K562 (cell line): ENCODE data around the gene INTS13. TPM values are rescaled to one million over a fixed set of nuclear protein-coding genes. Genes with fewer than 3 reads are reported as not detected.

Experiments
- ATAC-seq: fragments of 200-7000 bp; cut with Tn5 transposase; 3 replicates; pipeline ENCODE4 v1.9.1; 2020; ENCODE audit warnings: moderate library complexity
- BruUV-seq: library from RNA; stranded (reverse); fragments of 400-500 nt; replicated peaks from 2 replicates; lab custom pipeline; 2021; lab: Mats Ljungman, UMichigan
- CTCF ChIA-PET: fragments of 300-600 bp; formaldehyde crosslinking; extraction: SDS; loops from one replicate; lab custom pipeline; 2021; ENCODE audit warnings: low intra/inter-chr PET ratio; lab: Yijun Ruan, JAX
- POLR2A ChIA-PET: fragments of 300-600, 350-650 bp; sonication (Branson Sonifier 250); formaldehyde crosslinking; extraction: SDS; loops from one replicate; lab custom pipeline; 2021; ENCODE audit warnings: antibody characterized with exemption, inconsistent platforms; lab: Yijun Ruan, JAX
- DNase-seq, 4 experiments: peaks; one replicate each; pipeline versions ENCODE4 v3.0.0 to v3.0.0-alpha.2; 2011 to 2018; ENCODE audit warnings: low spot score in 3 of 4, mixed read lengths in 3 of 4; ENCODE audit errors: extremely low read depth in 1 of 4
- FAIRE-seq: peaks from 2 replicates; lab custom pipeline; 2011; peaks lifted over from hg19 to GRCh38; lab: Jason Lieb, UNC
- H2AFZ ChIP-seq: 2 replicates; pipeline ENCODE4 v1.6.0; 2011; ENCODE audit warnings: low read depth, low read length, control low read depth, inconsistent platforms
- H3K27ac ChIP-seq: fragments of 200-600 bp; 3 replicates; pipeline ENCODE4 v1.8.0; 2011; ENCODE audit warnings: low read depth, mild to moderate bottlenecking, control low read depth, inconsistent platforms, low read length, moderate library complexity, mixed read lengths; ENCODE audit errors: extremely low read depth
- H3K27me3 ChIP-seq, 2 experiments: fragments of 300-600 bp in 1 of 2; 2 replicates in 1 of 2; 3 replicates in 1 of 2; pipeline versions ENCODE4 v1.6.0 to v1.8.0; 2011; ENCODE audit warnings: inconsistent platforms in 2 of 2, low read length in 2 of 2, mild to moderate bottlenecking in 1 of 2, mixed read lengths in 1 of 2, moderate library complexity in 1 of 2; ENCODE audit not compliant: control insufficient read depth in 2 of 2, insufficient read depth in 2 of 2
- H3K36me3 ChIP-seq: fragments of 300-600 bp; 3 replicates; pipeline ENCODE4 v1.8.0; 2011; ENCODE audit warnings: mild to moderate bottlenecking, low read length, inconsistent platforms; ENCODE audit not compliant: control insufficient read depth, insufficient read depth
- H3K4me1 ChIP-seq, 2 experiments: fragments of 200-600 bp in 1 of 2; replicated peaks in 1 of 2; 2 replicates in 1 of 2; 3 replicates in 1 of 2; pipeline versions ENCODE4 v1.5.1 to v1.8.0; 2011; ENCODE audit warnings: inconsistent platforms in 2 of 2, low read length in 2 of 2, mild to moderate bottlenecking in 1 of 2, mixed read lengths in 1 of 2, moderate library complexity in 1 of 2; ENCODE audit not compliant: control insufficient read depth in 2 of 2, insufficient read depth in 2 of 2
- H3K4me2 ChIP-seq: 2 replicates; pipeline ENCODE4 v1.6.1; 2011; ENCODE audit warnings: low read length, control low read depth, inconsistent platforms, mixed read lengths; ENCODE audit not compliant: insufficient read depth
- H3K4me3 ChIP-seq: fragments of 200-600 bp; sonication (generic), shearing (Covaris generic); 2 replicates; pipeline ENCODE4 v1.5.1; 2016; ENCODE audit warnings: control low read depth, inconsistent platforms
- H3K79me2 ChIP-seq: fragments of 200-600 bp; 3 replicates; pipeline ENCODE4 v1.8.0; 2011; ENCODE audit warnings: low read length, inconsistent platforms; ENCODE audit not compliant: control insufficient read depth, insufficient read depth
- H3K9ac ChIP-seq, 2 experiments: 2 replicates each; pipeline versions ENCODE4 v1.6.0 to v1.6.1; 2011; ENCODE audit warnings: low read depth in 2 of 2, low read length in 2 of 2, control low read depth in 1 of 2, inconsistent platforms in 1 of 2, mild to moderate bottlenecking in 1 of 2, mixed read lengths in 1 of 2; ENCODE audit not compliant: insufficient read depth in 1 of 2
- H3K9me1 ChIP-seq: one replicate; pipeline ENCODE4 v1.6.0; 2011; ENCODE audit warnings: inconsistent platforms, mild to moderate bottlenecking, low read length, moderate library complexity; ENCODE audit not compliant: control insufficient read depth, insufficient read depth
- H3K9me3 ChIP-seq: replicated peaks from 2 replicates; pipeline ENCODE4 v1.5.1; 2011; ENCODE audit warnings: low read depth, low read length, inconsistent platforms; ENCODE audit not compliant: control insufficient read depth, insufficient read depth
- H4K20me1 ChIP-seq: replicated peaks from 2 replicates; pipeline ENCODE4 v1.6.1; 2011; ENCODE audit warnings: low read length, inconsistent platforms, mixed read lengths; ENCODE audit not compliant: control insufficient read depth, insufficient read depth
- ARHGAP35 ChIP-seq: fragments of 450-650 bp; IDR thresholded peaks from 2 replicates; pipeline ENCODE4 v1.6.1; 2018; ENCODE audit not compliant: partially characterized antibody
- C11orf30 ChIP-seq: fragments of 450-650 bp; IDR thresholded peaks from 2 replicates; pipeline ENCODE4 v1.6.1; 2016; ENCODE audit warnings: low read depth, mild to moderate bottlenecking
- CBX3 ChIP-seq, 2 experiments: IDR thresholded peaks; 1 replicate in 1 of 2; 2 replicates in 1 of 2; pipeline ENCODE4 v1.6.1; 2012; ENCODE audit warnings: inconsistent platforms in 2 of 2, low read length in 2 of 2, borderline replicate concordance in 1 of 2, control low read depth in 1 of 2
- CC2D1A ChIP-seq: fragments of 450-650 bp; IDR thresholded peaks from 2 replicates; pipeline ENCODE4 v1.6.1; 2017; ENCODE audit warnings: mild to moderate bottlenecking
- HDAC6 ChIP-seq: IDR thresholded peaks from 2 replicates; pipeline ENCODE4 v1.6.1; 2012; ENCODE audit warnings: low read depth, mild to moderate bottlenecking, control low read depth, inconsistent platforms, low read length, moderate library complexity
- MAFF ChIP-seq: IDR thresholded peaks from 2 replicates; pipeline ENCODE4 v1.6.1; 2012; ENCODE audit warnings: low read length, improper control_type of control experiment
- MAFG ChIP-seq: fragments of 450-650 bp; conservative IDR thresholded peaks from 2 replicates; pipeline ENCODE4 v1.6.1; 2016; ENCODE audit warnings: missing genetic modification characterization, missing compliant biosample characterization
- NFIC ChIP-seq: fragments of 450-650 bp; IDR thresholded peaks from 2 replicates; pipeline ENCODE4 v1.6.1; 2017; ENCODE audit warnings: mild to moderate bottlenecking, inconsistent platforms
- NKRF ChIP-seq: fragments of 450-650 bp; IDR thresholded peaks from 2 replicates; pipeline ENCODE4 v1.6.1; 2016; ENCODE audit warnings: borderline replicate concordance
- SIN3B ChIP-seq: fragments of 450-650 bp; IDR thresholded peaks from 2 replicates; pipeline ENCODE4 v1.6.1; 2017; ENCODE audit warnings: low read depth, mild to moderate bottlenecking, moderate library complexity
- SOX6 ChIP-seq: fragments of 450-650 bp; IDR thresholded peaks from 2 replicates; pipeline ENCODE4 v1.6.1; 2014; ENCODE audit warnings: mild to moderate bottlenecking
- TAF7 ChIP-seq: fragments of 450-650 bp; IDR thresholded peaks from 2 replicates; pipeline ENCODE4 v1.6.1; 2016; ENCODE audit warnings: missing genetic modification characterization, missing compliant biosample characterization
- TAF9B ChIP-seq: fragments of 450-650 bp; IDR thresholded peaks from 2 replicates; pipeline ENCODE4 v1.6.1; 2018; ENCODE audit warnings: mild to moderate bottlenecking; ENCODE audit not compliant: partially characterized antibody
- THAP12 ChIP-seq: fragments of 250-450 bp; sonication (Bioruptor Pico); IDR thresholded peaks from 2 replicates; pipeline ENCODE4 v1.9.0; 2021; ENCODE audit warnings: mild to moderate bottlenecking, inconsistent platforms
- UBTF ChIP-seq, 2 experiments: IDR thresholded peaks; 2 replicates each; pipeline ENCODE4 v1.6.1; 2012; ENCODE audit warnings: improper control_type of control experiment in 2 of 2, low read depth in 2 of 2, low read length in 2 of 2, borderline replicate concordance in 1 of 2
- ZNF146 ChIP-seq: IDR thresholded peaks from one replicate; pipeline ENCODE4 v1.6.1; 2018; ENCODE audit warnings: missing compliant biosample characterization; ENCODE audit not compliant: unreplicated experiment
- ZNF175 ChIP-seq: fragments of 200-800 bp; sonication (Bioruptor generic); IDR thresholded peaks from 2 replicates; pipeline ENCODE4 v1.6.1; 2016; ENCODE audit warnings: low read depth, mild to moderate bottlenecking, missing genetic modification characterization, missing compliant biosample characterization
- ZNF316 ChIP-seq: fragments of 450-650 bp; IDR thresholded peaks from 2 replicates; pipeline ENCODE4 v1.6.1; 2016
- ZNF780A ChIP-seq: fragments of 250-450 bp; sonication (Bioruptor Pico); IDR thresholded peaks from 2 replicates; pipeline ENCODE4 v1.5.0; 2021; ENCODE audit warnings: mild to moderate bottlenecking
- WGBS: fragments of 100-300 bp; shearing (Covaris generic); methylation state at CpG from one replicate; pipeline ENCODE4 v1.1.6; 2016; ENCODE audit warnings: low coverage, mixed read lengths; ENCODE audit not compliant: insufficient coverage; ENCODE audit errors: missing lambda C conversion rate; 5-methylcytosine and 5-hydroxymethylcytosine counted together
- in situ Hi-C: fragments of 300-500 bp; cut with MboI; formaldehyde crosslinking; loops from 4 replicates; pipeline ENCODE4 v1.15.0; 2018; ENCODE audit warnings: inconsistent platforms, mixed read lengths
- intact Hi-C: fragments of 100-400 bp; cut with micrococcal nuclease; formaldehyde crosslinking; loops from 2 replicates; pipeline ENCODE4 v1.14.2; 2022
- polyA plus RNA-seq, 8 experiments: library from polyadenylated mRNA; depleted of rRNA in 4 of 8; stranded (reverse) in 5 of 8; unstranded in 3 of 8; fragments of >200 nt; fragmentation: Nextera tagmentation in 2 of 8; fragmentation: Illumina TruSeq in 1 of 8; extraction: Ambion mirVana in 2 of 8; extraction: Trizol in 1 of 8; gene quantifications; 2 replicates each; pipeline versions ENCODE4 v1.2.1 to v1.2.3, GENCODE V29; 2011 to 2014; ENCODE audit warnings: inconsistent platforms in 1 of 8, missing spikeins in 1 of 8
- total RNA-seq, 7 experiments: library from RNA; depleted of rRNA in 6 of 7; stranded (reverse); fragments of >200 nt in 6 of 7; fragmentation: Illumina TruSeq in 2 of 7; extraction: Trizol in 2 of 7; gene quantifications; 2 replicates each; pipeline versions ENCODE4 v1.2.1 to v1.2.3, GENCODE V29; 2011 to 2021; ENCODE audit warnings: low replicate concordance in 1 of 7

Gene INTS13
- total and polyA plus RNA-seq, 9 of the 15 experiments (the other 6 are each of a cell fraction or from before 2014, with no cell fraction given): 48.3 to 91.8 (median 78.1) TPM

GRCh38 chr12:26906024-26906423 is 31.8 kb downstream of the INTS13 start:
- ChIA-PET POLR2A (no interaction called here), CTCF (no interaction called here)
- Histone ChIP-seq H2AFZ (no peak overlapping the region), H3K4me1 (no peaks in the 10 kb centered on the region), H4K20me1 (no peaks in the 10 kb centered on the region), H3K36me3 (peaks cover 76% of the 10 kb centered on the region), H3K4me2 (no peak overlapping the region), H3K9me1 (no peaks in the 10 kb centered on the region), H3K4me3 (no peak overlapping the region), H3K27me3 (no peaks in the 10 kb centered on the region), H3K9ac (no peak overlapping the region), H3K79me2 (no peaks in the 10 kb centered on the region), H3K9me3 (no peaks in the 10 kb centered on the region), H3K27ac (no peak overlapping the region)
- intact Hi-C loops (no loop called here), in situ Hi-C loops (no loop called here)
- TF ChIP-seq SIN3B (no peak), SOX6 (no peak), ZNF780A (no peak), ZNF146 (CRISPR knock-in tag) (no peak), HDAC6 (no peak), NKRF (no peak), ZNF175 (CRISPR knock-in tag) (no peak), ARHGAP35 (no peak), TAF9B (no peak), TAF7 (tag) (no peak), MAFF (peak; percentile 23; the same call in 1 of the 2 replicates), UBTF (IDR thresholded peaks at IDR 0.05; ENCODE audit: borderline replicate concordance in 1 of 2, low read depth in 2 of 2, low read length in 2 of 2) (no peak), CC2D1A (no peak), C11orf30 (peak; percentile 45; the same call in 1 of the 2 replicates), CBX3 (IDR thresholded peaks at IDR 0.05; ENCODE audit: borderline replicate concordance in 1 of 2, low read length in 2 of 2) (no peak), ZNF316 (peak; percentile 77), NFIC (no peak), MAFG (tag) (0 out of 2 replicates have a peak, but pooled peaks have one; percentile 26), THAP12 (CRISPR knock-in tag) (no peak)
- WGBS: 89% methylated on average over 1 of the region's 1 CpG
- no peak for ATAC-seq
- DNase-seq: no peak
- BruUV-seq: no TSS peak
- FAIRE-seq: no peak
